Measurements from ENCODE around the gene DICER1. TPM values are rescaled to one million over a fixed set of nuclear protein-coding genes. Genes with fewer than 3 reads are reported as not detected.

Gene DICER1
- total RNA-seq, 4 donors from 2014 or later, result 43.9 to 72.2 (median 58.4) TPM

DNA sequence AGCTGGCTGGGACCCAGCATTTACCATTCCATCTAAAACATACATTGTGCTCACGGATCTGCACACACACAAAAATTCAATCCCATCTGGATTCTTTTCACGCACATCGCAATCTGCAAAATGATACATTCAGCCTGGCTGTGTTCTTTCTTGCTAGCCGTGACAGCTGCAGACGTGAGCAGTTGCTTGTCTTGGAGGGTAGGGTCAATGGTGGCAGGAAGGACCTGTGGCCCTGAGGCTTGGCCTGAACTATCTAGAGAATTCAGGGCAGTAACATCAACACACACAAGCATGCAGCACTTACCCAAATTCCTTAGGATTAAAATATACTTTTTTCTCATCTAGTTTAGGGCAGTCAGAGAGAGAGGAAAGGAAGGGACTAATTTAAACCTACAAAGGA is 72.0 kb downstream of the DICER1 start:
- intact Hi-C loops (cut with DNase I), result no loop called here
- Histone ChIP-seq H3K4me3 (no peak overlapping the region), H3K36me3 (peaks cover 13 to 58% (median 40%) of the 10 kb centered on the region in 4 donors), H3K4me1 (no peaks in the 10 kb centered on the region), H3K27me3 (no peaks in the 10 kb centered on the region), H3K9me3 (no peaks in the 10 kb centered on the region), H3K27ac (replicated peaks in 1 of 4) (no peak overlapping the region)
- TF ChIP-seq POLR2AphosphoS5 (IDR thresholded peaks at IDR 0.05) (no peak), POLR2A (IDR thresholded peaks at IDR 0.05; ENCODE audit: low read depth) (no peak), EP300 (IDR thresholded peaks at IDR 0.05) (no peak)
- TF ChIP-seq, protein P1, sequence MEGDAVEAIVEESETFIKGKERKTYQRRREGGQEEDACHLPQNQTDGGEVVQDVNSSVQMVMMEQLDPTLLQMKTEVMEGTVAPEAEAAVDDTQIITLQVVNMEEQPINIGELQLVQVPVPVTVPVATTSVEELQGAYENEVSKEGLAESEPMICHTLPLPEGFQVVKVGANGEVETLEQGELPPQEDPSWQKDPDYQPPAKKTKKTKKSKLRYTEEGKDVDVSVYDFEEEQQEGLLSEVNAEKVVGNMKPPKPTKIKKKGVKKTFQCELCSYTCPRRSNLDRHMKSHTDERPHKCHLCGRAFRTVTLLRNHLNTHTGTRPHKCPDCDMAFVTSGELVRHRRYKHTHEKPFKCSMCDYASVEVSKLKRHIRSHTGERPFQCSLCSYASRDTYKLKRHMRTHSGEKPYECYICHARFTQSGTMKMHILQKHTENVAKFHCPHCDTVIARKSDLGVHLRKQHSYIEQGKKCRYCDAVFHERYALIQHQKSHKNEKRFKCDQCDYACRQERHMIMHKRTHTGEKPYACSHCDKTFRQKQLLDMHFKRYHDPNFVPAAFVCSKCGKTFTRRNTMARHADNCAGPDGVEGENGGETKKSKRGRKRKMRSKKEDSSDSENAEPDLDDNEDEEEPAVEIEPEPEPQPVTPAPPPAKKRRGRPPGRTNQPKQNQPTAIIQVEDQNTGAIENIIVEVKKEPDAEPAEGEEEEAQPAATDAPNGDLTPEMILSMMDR (IDR thresholded peaks at IDR 0.05), result no peak
- WGBS, result 82% methylated on average over 5 of the region's 5 CpGs
- DNase-seq (ENCODE audit: extremely low spot score), result peak; percentile 64

DNA sequence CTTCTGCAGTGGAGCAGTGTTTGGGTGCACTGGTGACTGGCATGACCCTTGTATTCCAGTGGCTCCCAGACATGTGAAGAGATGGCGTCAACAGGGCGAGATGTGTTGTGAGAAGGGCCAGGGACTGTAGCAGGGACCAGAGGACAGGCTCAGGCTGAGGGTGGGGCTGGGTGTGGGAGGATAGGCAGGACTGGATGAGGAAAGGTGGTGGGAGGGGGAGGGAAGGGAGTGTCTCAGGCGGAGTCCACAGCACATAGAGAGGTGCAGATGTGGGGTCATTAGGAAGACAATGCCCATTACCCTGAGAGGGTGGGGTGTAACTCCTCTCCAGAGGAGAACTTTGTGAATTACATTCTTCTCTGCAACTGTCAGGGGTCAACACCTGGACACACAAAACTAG is 78.5 kb downstream of the DICER1 start:
- DNase-seq (ENCODE audit: extremely low spot score), result no peak
- WGBS, result 90% methylated on average over 3 of the region's 3 CpGs
- Histone ChIP-seq H3K4me1 (no peaks in the 10 kb centered on the region), H3K9me3 (no peaks in the 10 kb centered on the region), H3K27ac (replicated peaks in 1 of 4) (no peak overlapping the region), H3K36me3 (no peaks in the 10 kb centered on the region), H3K27me3 (no peaks in the 10 kb centered on the region), H3K4me3 (no peak overlapping the region)
- TF ChIP-seq EP300 (IDR thresholded peaks at IDR 0.05) (no peak), POLR2AphosphoS5 (IDR thresholded peaks at IDR 0.05) (no peak), POLR2A (IDR thresholded peaks at IDR 0.05; ENCODE audit: low read depth) (no peak)
- TF ChIP-seq, protein P1 (IDR thresholded peaks at IDR 0.05), result no peak
- intact Hi-C loops (cut with DNase I), result no loop called here

GRCh38 chr14:95077345-95077744 is 80.0 kb downstream of the DICER1 start:
- Histone ChIP-seq H3K4me3 (no peak overlapping the region), H3K27me3 (no peaks in the 10 kb centered on the region), H3K4me1 (peaks cover 0 to 3% (median under 1%) of the 10 kb centered on the region in 4 donors), H3K36me3 (no peaks in the 10 kb centered on the region), H3K27ac (replicated peaks in 1 of 4) (no peak overlapping the region), H3K9me3 (no peaks in the 10 kb centered on the region)
- intact Hi-C loops (cut with DNase I), result no loop called here
- DNase-seq (ENCODE audit: extremely low spot score), result no peak
- WGBS, result 95% methylated on average over 7 of the region's 7 CpGs
- TF ChIP-seq, protein P1 (IDR thresholded peaks at IDR 0.05), result no peak
- TF ChIP-seq POLR2A (IDR thresholded peaks at IDR 0.05; ENCODE audit: low read depth) (no peak), POLR2AphosphoS5 (IDR thresholded peaks at IDR 0.05) (no peak), EP300 (IDR thresholded peaks at IDR 0.05) (no peak)

- Histone ChIP-seq H3K27ac (replicated peaks in 1 of 4) (no peak overlapping the region), H3K27me3 (no peaks in the 10 kb centered on the region), H3K4me1 (peaks cover 0 to 14% (median 7%) of the 10 kb centered on the region in 4 donors), H3K4me3 (no peak overlapping the region), H3K9me3 (no peaks in the 10 kb centered on the region), H3K36me3 (no peaks in the 10 kb centered on the region)
- WGBS, result 91% methylated on average over 2 of the region's 2 CpGs
- TF ChIP-seq EP300 (IDR thresholded peaks at IDR 0.05) (no peak), POLR2AphosphoS5 (IDR thresholded peaks at IDR 0.05) (no peak), POLR2A (IDR thresholded peaks at IDR 0.05; ENCODE audit: low read depth) (no peak)
- TF ChIP-seq, protein P1 (IDR thresholded peaks at IDR 0.05), result no peak
- intact Hi-C loops (cut with DNase I), result no loop called here
- DNase-seq (ENCODE audit: extremely low spot score), result no peak
These were observed 81.5 kb downstream of the DICER1 start for GRCh38 chr14:95075789-95076188.

DNA sequence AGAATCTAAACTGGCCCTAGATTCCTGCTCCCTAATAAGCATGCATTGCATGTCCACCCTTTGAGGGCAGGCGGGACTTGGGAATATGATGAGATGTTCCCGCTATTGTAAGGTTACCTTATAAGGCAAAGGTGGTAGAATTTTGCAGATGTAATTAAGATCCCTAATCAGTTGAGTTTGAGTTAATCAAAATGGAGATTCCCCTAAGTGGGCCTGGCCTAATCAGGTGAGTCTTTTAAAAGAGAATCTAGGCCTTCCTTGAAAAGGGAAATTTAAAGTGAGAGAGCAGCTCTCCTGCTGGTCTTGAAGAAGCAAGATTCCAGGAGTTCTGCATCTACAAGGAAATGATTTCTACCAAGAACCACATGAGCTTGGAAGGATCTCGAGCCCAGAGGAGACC is 83.4 kb downstream of the DICER1 start:
- intact Hi-C loops (cut with DNase I), result no loop called here
- H3K4me1 ChIP-seq, result peaks cover 0 to 14% (median 7%) of the 10 kb centered on the region in 4 donors
- no peaks in the 10 kb centered on the region for H3K36me3 ChIP-seq
- no peak overlapping the region for H3K27ac ChIP-seq (replicated peaks in 1 of 4)
- no peaks in the 10 kb centered on the region for H3K9me3 ChIP-seq
- TF ChIP-seq POLR2A (IDR thresholded peaks at IDR 0.05; ENCODE audit: low read depth), result no peak
- TF ChIP-seq, protein P1 (IDR thresholded peaks at IDR 0.05), result no peak
- no peak for TF ChIP-seq EP300 (IDR thresholded peaks at IDR 0.05)
- TF ChIP-seq POLR2AphosphoS5 (IDR thresholded peaks at IDR 0.05), result no peak
- no peak overlapping the region for H3K4me3 ChIP-seq
- no peaks in the 10 kb centered on the region for H3K27me3 ChIP-seq
- no peak for DNase-seq (ENCODE audit: extremely low spot score)
- WGBS, result 91% methylated on average over 3 of the region's 3 CpGs

All from esophagus muscularis mucosa (tissue), 4 donors.